H1 (cell line): ENCODE data around the gene PCNX3. TPM values are rescaled to one million over a fixed set of nuclear protein-coding genes. Genes with fewer than 3 reads are reported as not detected.

Source experiments
- ASH2L ChIP-seq: fragments of 200-600, 300-600 bp; sonication (generic); IDR thresholded peaks from one replicate; pipeline ENCODE4 v1.7.1; 2017; ENCODE audit warnings: low read length
- BCL11A ChIP-seq, 2 experiments: IDR thresholded peaks; one replicate each; pipeline ENCODE4 v1.6.1; 2011; ENCODE audit warnings: low read depth in 2 of 2, low read length in 2 of 2, mild to moderate bottlenecking in 2 of 2
- GTF2F1 ChIP-seq: IDR thresholded peaks from 2 replicates; pipeline ENCODE4 v1.6.1; 2012; ENCODE audit warnings: low read depth, low read length, improper control_type of control experiment, borderline replicate concordance
- HDAC2 ChIP-seq, 2 experiments: fragments of 300-600 bp in 1 of 2; sonication (generic) in 1 of 2; IDR thresholded peaks; 2 replicates each; pipeline ENCODE4 v1.6.1; 2011 to 2012; ENCODE audit warnings: low read depth in 2 of 2, low read length in 2 of 2, mild to moderate bottlenecking in 2 of 2, moderate library complexity in 2 of 2, borderline replicate concordance in 1 of 2, inconsistent platforms in 1 of 2
- POLR2A ChIP-seq, 2 experiments: IDR thresholded peaks; 1 replicate in 1 of 2; 2 replicates in 1 of 2; pipeline ENCODE4 v1.6.1; 2011; ENCODE audit warnings: low read depth in 2 of 2, low read length in 2 of 2, mild to moderate bottlenecking in 2 of 2; ENCODE audit errors: control extremely low read depth in 1 of 2
- POLR2AphosphoS5 ChIP-seq: IDR thresholded peaks from 2 replicates; pipeline ENCODE4 v1.6.1; 2011; ENCODE audit warnings: low read depth, low read length
- RFX5 ChIP-seq: IDR thresholded peaks from 2 replicates; pipeline ENCODE4 v1.6.1; 2011; ENCODE audit warnings: low read depth, low read length, improper control_type of control experiment, borderline replicate concordance
- SIN3A ChIP-seq, 2 experiments: IDR thresholded peaks in 1 of 2; conservative IDR thresholded peaks in 1 of 2; 2 replicates each; pipeline ENCODE4 v1.6.1; 2011 to 2012; ENCODE audit warnings: low read length in 2 of 2, improper control_type of control experiment in 1 of 2, low read depth in 1 of 2, mild to moderate bottlenecking in 1 of 2
- SIX5 ChIP-seq: IDR thresholded peaks from 2 replicates; pipeline ENCODE4 v1.6.1; 2011; ENCODE audit warnings: mild to moderate bottlenecking, low read depth, low read length
- SP1 ChIP-seq: IDR thresholded peaks from 2 replicates; pipeline ENCODE4 v1.6.1; 2011; ENCODE audit warnings: low read depth, low read length
- SUZ12 ChIP-seq: fragments of 200-600 bp; sonication (generic); IDR thresholded peaks from 2 replicates; pipeline ENCODE4 v1.6.1; 2012; ENCODE audit warnings: mild to moderate bottlenecking, inconsistent platforms, low read length, moderate library complexity, mixed read lengths
- ZNF274 ChIP-seq: IDR thresholded peaks from 2 replicates; pipeline ENCODE4 v1.7.0; 2012; ENCODE audit warnings: low read length, borderline replicate concordance; ENCODE audit errors: extremely low read depth
- polyA plus RNA-seq, 7 experiments: library from polyadenylated mRNA; depleted of rRNA in 3 of 7; stranded (reverse) in 5 of 7; unstranded in 2 of 7; fragments of >200 nt in 5 of 7; fragments of 200-250 nt in 2 of 7; gene quantifications; 1 replicate in 5 of 7; 2 replicates in 1 of 7; 4 replicates in 1 of 7; pipeline versions ENCODE4 v1.2.1 to v1.2.3, GENCODE V29; 2011 to 2013; ENCODE audit warnings: missing spikeins in 2 of 7, mixed read lengths in 2 of 7
- total RNA-seq: library from RNA; stranded (reverse); fragmentation: NEBNext Ultra II Directional; extraction: Animal tissue kit (Norgen Biotek cat#: 25700); gene quantifications from 2 replicates; pipeline ENCODE4 v1.2.1, GENCODE V29; 2021
- TF ChIP-seq, protein P1 (sequence below): IDR thresholded peaks from 2 replicates; pipeline ENCODE4 v1.6.1; 2012; ENCODE audit warnings: inconsistent platforms
- TF ChIP-seq, protein P2 (sequence below), 3 experiments: IDR thresholded peaks; 1 replicate in 2 of 3; 2 replicates in 1 of 3; pipeline versions ENCODE4 v1.5.1 to v1.6.1; 2011; ENCODE audit warnings: low read length in 3 of 3, mild to moderate bottlenecking in 3 of 3, inconsistent platforms in 2 of 3, low read depth in 1 of 3, moderate library complexity in 1 of 3; ENCODE audit not compliant: insufficient read depth in 1 of 3; ENCODE audit errors: control extremely low read depth in 1 of 3
- TF ChIP-seq, protein P3 (sequence below): IDR thresholded peaks from 2 replicates; pipeline ENCODE4 v1.6.1; 2012; ENCODE audit warnings: inconsistent platforms

PCNX3 gene
- total and polyA plus RNA-seq, 2 of the 8 experiments (the other 6 are each of a cell fraction or from before 2014, with no cell fraction given), result 27.2 to 38.8 TPM

DNA sequence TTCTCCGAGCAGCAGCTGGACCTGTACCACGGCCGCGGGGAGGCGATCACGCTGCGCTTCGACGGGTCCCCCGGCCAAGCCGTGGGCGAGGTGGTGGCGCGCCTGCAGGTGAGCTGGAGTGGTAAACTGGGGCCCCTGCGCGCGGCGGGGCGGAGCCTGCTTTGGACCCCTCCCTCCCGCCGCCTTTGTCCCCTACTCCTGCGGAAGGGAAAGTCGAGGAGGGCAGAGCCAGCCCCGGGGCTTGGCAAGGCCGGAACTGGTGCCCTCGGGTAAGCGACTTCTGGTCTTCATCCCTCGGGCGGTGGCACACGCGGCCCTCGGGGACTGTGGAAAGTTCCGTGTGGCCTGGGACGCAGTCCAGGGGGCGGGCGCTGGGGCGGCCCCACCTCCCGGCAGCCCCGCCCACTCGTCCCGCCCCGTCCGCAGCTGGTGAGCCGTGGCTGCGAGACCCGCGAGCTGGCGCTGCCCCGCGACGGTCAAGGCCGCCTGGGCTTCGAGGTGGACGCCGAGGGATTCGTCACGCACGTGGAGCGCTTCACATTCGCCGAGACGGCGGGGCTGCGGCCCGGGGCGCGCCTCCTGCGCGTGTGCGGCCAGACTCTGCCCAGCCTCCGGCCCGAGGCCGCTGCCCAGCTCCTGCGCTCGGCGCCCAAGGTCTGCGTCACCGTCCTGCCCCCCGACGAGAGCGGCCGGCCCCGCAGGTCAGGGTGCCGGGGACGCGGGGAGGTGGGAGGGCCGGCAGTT is 31.6 kb downstream of the PCNX3 start (continued):
- peak; percentile 64; the same call in 1 of the 2 replicates for TF ChIP-seq POLR2AphosphoS5
- TF ChIP-seq, protein P1, sequence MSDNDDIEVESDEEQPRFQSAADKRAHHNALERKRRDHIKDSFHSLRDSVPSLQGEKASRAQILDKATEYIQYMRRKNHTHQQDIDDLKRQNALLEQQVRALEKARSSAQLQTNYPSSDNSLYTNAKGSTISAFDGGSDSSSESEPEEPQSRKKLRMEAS, result peak; percentile 58; the same call in 1 of the 2 replicates
- no peak for TF ChIP-seq GTF2F1
- TF ChIP-seq SUZ12, result no peak
- no peak for TF ChIP-seq ZNF274
- TF ChIP-seq, protein P2, sequence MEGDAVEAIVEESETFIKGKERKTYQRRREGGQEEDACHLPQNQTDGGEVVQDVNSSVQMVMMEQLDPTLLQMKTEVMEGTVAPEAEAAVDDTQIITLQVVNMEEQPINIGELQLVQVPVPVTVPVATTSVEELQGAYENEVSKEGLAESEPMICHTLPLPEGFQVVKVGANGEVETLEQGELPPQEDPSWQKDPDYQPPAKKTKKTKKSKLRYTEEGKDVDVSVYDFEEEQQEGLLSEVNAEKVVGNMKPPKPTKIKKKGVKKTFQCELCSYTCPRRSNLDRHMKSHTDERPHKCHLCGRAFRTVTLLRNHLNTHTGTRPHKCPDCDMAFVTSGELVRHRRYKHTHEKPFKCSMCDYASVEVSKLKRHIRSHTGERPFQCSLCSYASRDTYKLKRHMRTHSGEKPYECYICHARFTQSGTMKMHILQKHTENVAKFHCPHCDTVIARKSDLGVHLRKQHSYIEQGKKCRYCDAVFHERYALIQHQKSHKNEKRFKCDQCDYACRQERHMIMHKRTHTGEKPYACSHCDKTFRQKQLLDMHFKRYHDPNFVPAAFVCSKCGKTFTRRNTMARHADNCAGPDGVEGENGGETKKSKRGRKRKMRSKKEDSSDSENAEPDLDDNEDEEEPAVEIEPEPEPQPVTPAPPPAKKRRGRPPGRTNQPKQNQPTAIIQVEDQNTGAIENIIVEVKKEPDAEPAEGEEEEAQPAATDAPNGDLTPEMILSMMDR (IDR thresholded peaks at IDR 0.05; ENCODE audit: control extremely low read depth in 1 of 3, insufficient read depth in 1 of 3, low read depth in 1 of 3, low read length in 3 of 3), result peak in 1 of 3 experiments; percentile 55; a peak in 2 of 4 replicates
- peak; percentile 18; the same call in 1 of the 2 replicates for TF ChIP-seq SP1
- TF ChIP-seq POLR2A (IDR thresholded peaks at IDR 0.05; ENCODE audit: control extremely low read depth in 1 of 2, low read depth in 2 of 2, low read length in 2 of 2), result peak in 1 of 2 experiments; percentile 68; a peak in 1 of 3 replicates
- TF ChIP-seq SIX5, result no peak
- no peak for TF ChIP-seq RFX5
- TF ChIP-seq ASH2L, result peak; percentile 45
- TF ChIP-seq SIN3A (conservative IDR thresholded peaks at IDR 0.05 in 1 of 2, IDR thresholded peaks at IDR 0.05 in 1 of 2; ENCODE audit: low read depth in 1 of 2, low read length in 2 of 2), result peak in 1 of 2 experiments; percentile 78; a peak in 1 of 4 replicates
- TF ChIP-seq BCL11A (IDR thresholded peaks at IDR 0.05; ENCODE audit: low read depth in 2 of 2, low read length in 2 of 2), result no peak
- TF ChIP-seq, protein P3, sequence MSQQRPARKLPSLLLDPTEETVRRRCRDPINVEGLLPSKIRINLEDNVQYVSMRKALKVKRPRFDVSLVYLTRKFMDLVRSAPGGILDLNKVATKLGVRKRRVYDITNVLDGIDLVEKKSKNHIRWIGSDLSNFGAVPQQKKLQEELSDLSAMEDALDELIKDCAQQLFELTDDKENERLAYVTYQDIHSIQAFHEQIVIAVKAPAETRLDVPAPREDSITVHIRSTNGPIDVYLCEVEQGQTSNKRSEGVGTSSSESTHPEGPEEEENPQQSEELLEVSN, result peak; percentile 18; the same call in 1 of the 2 replicates
- peak in 1 of 2 experiments; percentile 23; a peak in 1 of 4 replicates for TF ChIP-seq HDAC2 (IDR thresholded peaks at IDR 0.05; ENCODE audit: borderline replicate concordance in 1 of 2, low read depth in 2 of 2, low read length in 2 of 2)
- TF ChIP-seq, all 59 proteins: peak for 19
